ENCODE data around the gene ABHD18. TPM values are rescaled to one million over a fixed set of nuclear protein-coding genes. Genes with fewer than 3 reads are reported as not detected.
"Not testable (repeated sequence)": the region's sequence is repeated elsewhere in the genome, so short reads cannot be mapped to it uniquely, and the experiment has no call there.

Gene ABHD18
- total RNA-seq, 1 donor from 2014 or later = 10.0 TPM

GRCh38 chr4:128060121-128060698 lies 95.0 kb downstream of the ABHD18 start:
- intact Hi-C loops (cut with DNase I) = no loop called here
- DNase-seq = no peak
- no peak for ATAC-seq (ENCODE audit: poor library complexity)

- DNase-seq (peak; percentile 97), ATAC-seq (ENCODE audit: poor library complexity) (peak; percentile 97)
- intact Hi-C loops (cut with DNase I) = no loop called here
Measured at GRCh38 chr4:128060699-128061565, 95.7 kb downstream of the ABHD18 start, which contains the start of gene LARP1B. Gene LARP1B, plus strand, starts transcription at chr4:128061312. Its CDS starts 13,640 bp downstream, at chr4:128074952.

GRCh38 chr4:128061566-128062536 lies 96.6 kb downstream of the ABHD18 start:
- ATAC-seq (ENCODE audit: poor library complexity) (peak; percentile 34), DNase-seq (peak; percentile 71)
- intact Hi-C loops (cut with DNase I) = no loop called here

- DNase-seq; ATAC-seq (ENCODE audit: poor library complexity); intact Hi-C loops (cut with DNase I): not testable (repeated sequence)
Measured at GRCh38 chr4:128066453-128066820, 101.2 kb downstream of the ABHD18 start.

- no peak for DNase-seq
- intact Hi-C loops (cut with DNase I) = no loop called here
- no peak for ATAC-seq (ENCODE audit: poor library complexity)
Measured at GRCh38 chr4:128068918-128069317, 103.7 kb downstream of the ABHD18 start.

- no peak for ATAC-seq (ENCODE audit: poor library complexity)
- no peak for DNase-seq
- intact Hi-C loops (cut with DNase I) = no loop called here
Measured at GRCh38 chr4:128076464-128076863, 111.3 kb downstream of the ABHD18 start.

Other genes starting within 250 kb of the ABHD18 start
- not detected for gene SLC25A31, start 235.0 kb upstream of the ABHD18 start, total RNA-seq
- gene HSPA4L, start 183.1 kb upstream of the ABHD18 start, total RNA-seq = 4.8 TPM
- gene PLK4, start 84.5 kb upstream of the ABHD18 start, total RNA-seq = 0.54 TPM
- 9.4 TPM for gene MFSD8, start 233 bp upstream of the ABHD18 start, total RNA-seq
- 15.1 TPM for gene LARP1B, start 95.9 kb downstream of the ABHD18 start, total RNA-seq